Skeletal muscle tissue (tissue), 4 donors: ENCODE results near the gene RNF125. TPM values are rescaled to one million over a fixed set of nuclear protein-coding genes. Genes with fewer than 3 reads are reported as not detected.

Source experiments
- H3K27ac ChIP-seq: one replicate; pipeline ENCODE4 v1.7.0; 2013; ENCODE audit warnings: mild to moderate bottlenecking, low read depth, low read length, inconsistent platforms
- H3K27me3 ChIP-seq, 3 donors: one replicate each; pipeline ENCODE4 v1.7.0; 2013; ENCODE audit warnings: low read length in 3 of 3; ENCODE audit not compliant: control insufficient read depth in 3 of 3, insufficient read depth in 3 of 3
- H3K36me3 ChIP-seq, 3 donors: one replicate each; pipeline ENCODE4 v1.7.0; 2013; ENCODE audit warnings: low read length in 3 of 3; ENCODE audit not compliant: control insufficient read depth in 3 of 3, insufficient read depth in 3 of 3
- H3K4me1 ChIP-seq, 3 donors: one replicate each; pipeline ENCODE4 v1.7.0; 2013; ENCODE audit warnings: low read length in 3 of 3, mild to moderate bottlenecking in 3 of 3; ENCODE audit not compliant: control insufficient read depth in 3 of 3, insufficient read depth in 3 of 3
- H3K4me3 ChIP-seq, 3 donors: one replicate each; pipeline ENCODE4 v1.7.0; 2013; ENCODE audit warnings: low read length in 3 of 3
- H3K9ac ChIP-seq, 3 donors: one replicate each; pipeline ENCODE4 v1.7.0; 2013; ENCODE audit warnings: low read length in 3 of 3, mild to moderate bottlenecking in 3 of 3, moderate library complexity in 2 of 3, low read depth in 1 of 3
- H3K9me3 ChIP-seq, 3 donors: one replicate each; pipeline ENCODE4 v1.7.0; 2013; ENCODE audit warnings: low read length in 3 of 3; ENCODE audit not compliant: control insufficient read depth in 3 of 3
- total RNA-seq: library from RNA; depleted of rRNA; stranded (reverse); fragments of >200 nt; gene quantifications from one replicate; pipeline ENCODE4 v1.2.3, GENCODE V29; 2014
- donor health status: Osteomylitis.

RNF125 gene
- total RNA-seq, 1 donor from 2014 or later = 9.4 TPM

DNA sequence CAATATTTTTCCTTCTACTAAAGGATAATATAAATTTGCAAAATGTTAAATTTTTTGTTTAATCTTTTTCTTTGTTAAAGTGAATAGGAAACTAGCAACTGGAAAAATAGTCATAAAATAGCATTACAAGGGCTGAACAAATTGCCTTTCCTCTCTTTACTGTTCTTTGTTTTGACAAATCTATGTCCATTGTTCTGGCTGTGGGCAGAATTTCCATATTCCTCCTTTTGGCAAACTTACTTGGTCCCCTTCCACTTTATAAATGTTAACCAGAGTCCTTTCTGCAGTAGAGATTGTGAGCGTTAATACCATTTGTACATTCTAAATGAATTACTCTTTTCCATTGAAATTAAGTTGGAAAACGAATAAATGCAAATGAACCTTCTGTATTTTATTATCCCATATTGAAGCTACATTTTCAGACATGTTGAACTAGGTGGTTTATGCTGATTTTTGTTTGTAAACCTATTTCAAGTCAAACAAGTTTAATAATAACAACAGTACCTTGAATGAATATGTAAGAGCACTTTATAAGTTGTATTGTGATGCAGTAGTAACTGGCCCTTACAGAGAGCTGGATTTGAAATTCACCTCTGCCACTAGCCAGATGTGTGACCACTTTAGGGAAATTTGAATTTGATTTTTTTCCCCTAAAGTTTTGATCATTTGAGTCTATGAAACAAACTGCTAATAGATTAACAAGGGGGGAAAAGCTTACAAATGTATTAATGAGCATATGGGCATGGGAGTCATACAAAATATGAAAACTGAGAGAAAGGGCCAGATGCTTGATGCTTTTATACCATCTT is 3.3 kb downstream of the RNF125 start:
- peaks cover 0 to 10% (median 0%) of the 10 kb centered on the region in 3 donors for H3K27me3 ChIP-seq
- no peaks in the 10 kb centered on the region for H3K36me3 ChIP-seq
- no peaks in the 10 kb centered on the region for H3K9me3 ChIP-seq
- no peak overlapping the region for H3K9ac ChIP-seq
- no peak overlapping the region for H3K27ac ChIP-seq
- peaks cover 6 to 16% (median 9%) of the 10 kb centered on the region in 3 donors for H3K4me1 ChIP-seq
- no peak overlapping the region for H3K4me3 ChIP-seq

DNA sequence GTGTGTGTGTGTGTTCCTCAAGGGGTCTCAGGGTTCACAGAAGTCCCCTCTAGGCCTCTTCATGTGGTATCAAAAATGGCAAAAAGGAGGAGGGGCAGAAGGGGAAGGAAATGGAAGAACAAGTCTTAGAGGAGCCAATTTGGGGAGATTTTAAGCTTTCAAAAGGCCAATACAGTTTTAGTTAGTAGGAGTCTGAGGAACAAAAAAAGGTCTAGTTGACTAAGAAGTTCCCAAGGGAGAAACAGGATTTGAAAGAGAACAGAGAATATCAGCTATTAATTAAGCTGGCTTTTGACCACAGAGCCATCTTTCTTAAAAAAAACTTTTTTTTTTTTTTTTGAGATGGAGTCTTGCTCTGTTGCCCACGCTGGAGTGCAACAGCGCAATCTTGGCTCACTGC is 7.1 kb downstream of the RNF125 start:
- Histone ChIP-seq H3K27ac (no peak overlapping the region), H3K4me1 (no peaks in the 10 kb centered on the region)

DNA sequence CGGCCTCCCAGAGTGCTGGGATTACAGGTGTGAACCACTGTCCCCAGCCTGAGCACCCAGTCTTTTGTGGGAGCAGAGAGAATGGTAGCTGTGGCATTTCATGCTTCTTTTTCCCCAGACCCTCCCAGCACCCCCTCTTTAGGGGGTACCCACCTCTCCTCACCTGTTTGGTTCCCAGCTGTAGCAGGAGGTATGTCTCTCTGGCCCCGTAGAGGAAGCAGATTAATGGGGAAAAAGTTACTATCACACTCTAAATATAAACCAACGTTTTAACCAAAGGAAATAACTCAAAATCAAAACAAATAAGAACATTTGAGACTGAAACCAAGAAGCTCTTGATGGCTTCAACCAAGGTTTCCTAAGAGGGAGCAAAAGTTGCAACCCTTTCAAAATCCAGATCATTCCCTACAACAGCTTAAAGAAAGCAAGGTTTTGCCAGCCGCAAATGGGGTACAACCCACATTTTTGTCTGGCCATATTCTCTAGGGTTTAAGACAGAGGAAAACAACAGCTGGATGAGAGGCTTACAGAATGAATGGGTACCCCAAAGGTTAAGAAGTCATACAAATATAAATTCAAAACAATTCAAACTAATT is 8.0 kb downstream of the RNF125 start:
- H3K9ac ChIP-seq = no peak overlapping the region
- H3K9me3 ChIP-seq = no peaks in the 10 kb centered on the region
- H3K4me1 ChIP-seq = no peaks in the 10 kb centered on the region
- no peaks in the 10 kb centered on the region for H3K27me3 ChIP-seq
- no peak overlapping the region for H3K27ac ChIP-seq
- no peak overlapping the region for H3K4me3 ChIP-seq
- H3K36me3 ChIP-seq = no peaks in the 10 kb centered on the region

More for the DNA sequence above, 7.1 kb downstream of the RNF125 start:
- H3K9me3 ChIP-seq = no peaks in the 10 kb centered on the region
- H3K27me3 ChIP-seq = no peaks in the 10 kb centered on the region
- H3K36me3 ChIP-seq = no peaks in the 10 kb centered on the region
- no peak overlapping the region for H3K4me3 ChIP-seq
- no peak overlapping the region for H3K9ac ChIP-seq

DNA sequence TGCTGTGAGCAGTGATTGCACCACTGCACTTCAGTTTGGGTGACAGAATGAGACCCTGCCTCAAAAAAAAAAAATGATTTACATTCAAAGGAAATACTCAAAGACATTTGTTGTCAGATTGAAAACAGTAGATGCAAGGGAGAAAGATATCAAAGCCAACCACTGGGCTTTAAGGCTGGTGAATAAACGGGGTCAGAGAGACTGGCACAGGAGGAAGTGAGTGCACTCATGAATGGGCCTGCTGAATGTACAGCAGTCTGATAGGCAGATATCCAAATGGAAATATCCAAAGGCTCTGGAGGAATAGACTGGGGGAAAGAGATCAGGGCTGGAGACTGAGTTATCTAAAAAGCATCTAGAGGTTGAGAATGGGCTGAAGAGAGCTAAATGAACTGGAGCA is 10.9 kb downstream of the RNF125 start:
- H3K27me3 ChIP-seq = peaks cover 0 to 2% (median 0%) of the 10 kb centered on the region in 3 donors

DNA sequence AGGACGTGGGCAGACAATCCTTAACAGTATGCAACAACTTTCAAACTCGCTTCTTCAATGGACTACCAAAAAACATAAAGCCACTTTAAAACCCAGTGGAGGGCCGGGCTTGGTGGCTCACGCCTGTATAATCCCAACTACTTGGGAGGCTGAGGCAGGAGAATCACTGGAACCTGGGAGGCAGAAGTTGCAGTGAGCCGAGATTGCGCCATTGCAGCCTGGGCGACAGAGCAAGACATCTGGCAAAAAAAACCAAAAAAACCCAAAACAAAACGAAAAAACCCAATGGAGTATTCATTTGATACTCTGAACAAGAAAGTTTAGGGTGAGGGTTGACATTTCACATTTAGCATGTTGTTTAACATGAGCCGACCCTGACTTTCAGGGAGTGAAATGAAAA is 14.0 kb downstream of the RNF125 start:
- H3K27me3 ChIP-seq = peaks cover 0 to 2% (median 0%) of the 10 kb centered on the region in 3 donors
- no peak overlapping the region for H3K4me3 ChIP-seq
- no peak overlapping the region for H3K9ac ChIP-seq
- H3K27ac ChIP-seq = no peak overlapping the region
- H3K36me3 ChIP-seq = peaks cover 0 to 2% (median 0%) of the 10 kb centered on the region in 3 donors
- no peaks in the 10 kb centered on the region for H3K4me1 ChIP-seq
- no peaks in the 10 kb centered on the region for H3K9me3 ChIP-seq

More for the DNA sequence above, 10.9 kb downstream of the RNF125 start:
- no peaks in the 10 kb centered on the region for H3K9me3 ChIP-seq
- no peaks in the 10 kb centered on the region for H3K4me1 ChIP-seq
- H3K4me3 ChIP-seq = no peak overlapping the region
- H3K27ac ChIP-seq = no peak overlapping the region
- H3K9ac ChIP-seq = no peak overlapping the region
- no peaks in the 10 kb centered on the region for H3K36me3 ChIP-seq

DNA sequence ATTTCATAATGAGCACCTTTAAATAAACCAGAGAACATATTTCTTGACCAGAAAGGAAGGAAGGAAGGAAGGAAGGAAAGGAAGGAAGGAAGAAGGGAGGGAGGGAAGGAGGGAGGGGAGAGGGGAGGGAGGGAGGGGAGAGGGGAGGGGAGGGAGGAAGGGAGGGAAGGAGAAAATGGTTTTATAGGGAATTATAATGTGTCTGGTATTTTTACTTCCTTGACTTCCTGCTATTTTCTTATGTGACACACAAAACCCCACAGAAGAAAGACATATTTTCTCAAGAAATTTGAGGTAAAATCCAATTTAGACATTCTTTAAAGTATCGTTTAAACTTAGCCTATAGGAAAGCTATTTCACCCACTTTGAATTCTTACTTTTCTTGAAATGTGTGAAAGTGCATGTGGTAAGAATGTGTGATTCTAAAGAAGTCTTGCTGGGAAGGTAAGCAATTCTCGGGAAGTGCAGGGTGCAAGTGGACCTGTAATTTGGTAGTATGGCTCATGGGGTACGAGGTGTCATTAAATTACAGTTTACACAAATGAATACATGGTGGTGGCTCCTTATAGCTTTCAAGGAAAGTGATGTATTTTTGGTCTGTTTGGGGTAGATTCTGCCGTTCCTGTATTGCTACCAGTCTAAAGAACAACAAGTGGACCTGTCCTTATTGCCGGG is 18.0 kb downstream of the RNF125 start:
- Histone ChIP-seq H3K9me3 (no peaks in the 10 kb centered on the region), H3K27me3 (peaks cover 0 to 2% (median 0%) of the 10 kb centered on the region in 3 donors), H3K9ac (no peak overlapping the region), H3K4me3 (no peak overlapping the region), H3K27ac (no peak overlapping the region), H3K4me1 (no peaks in the 10 kb centered on the region), H3K36me3 (peaks cover 0 to 7% (median 0%) of the 10 kb centered on the region in 3 donors)

DNA sequence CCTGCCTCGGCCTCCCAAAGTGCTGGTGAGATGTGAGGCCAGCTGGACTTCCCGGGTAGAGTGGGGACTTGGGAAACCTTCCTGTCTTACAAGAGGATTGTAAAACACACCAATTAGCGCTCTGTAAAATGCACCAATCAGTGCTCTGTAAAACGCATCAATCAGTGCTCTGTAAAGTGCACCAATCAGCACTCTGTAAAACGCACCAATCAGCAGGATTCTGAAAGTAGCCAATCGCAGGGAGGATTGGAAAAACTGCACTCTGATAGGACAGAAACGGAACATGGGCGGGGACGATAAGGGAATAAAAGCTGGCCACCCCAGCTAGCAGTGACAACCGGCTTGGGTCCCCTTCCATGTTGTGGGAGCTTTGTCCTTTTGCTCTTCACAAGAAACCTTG is 19.0 kb downstream of the RNF125 start:
- Histone ChIP-seq H3K27ac (no peak overlapping the region), H3K27me3 (peaks cover 0 to 2% (median 0%) of the 10 kb centered on the region in 3 donors), H3K36me3 (peaks cover 0 to 7% (median 0%) of the 10 kb centered on the region in 3 donors), H3K4me3 (no peak overlapping the region), H3K9me3 (no peaks in the 10 kb centered on the region), H3K9ac (no peak overlapping the region), H3K4me1 (no peaks in the 10 kb centered on the region)

DNA sequence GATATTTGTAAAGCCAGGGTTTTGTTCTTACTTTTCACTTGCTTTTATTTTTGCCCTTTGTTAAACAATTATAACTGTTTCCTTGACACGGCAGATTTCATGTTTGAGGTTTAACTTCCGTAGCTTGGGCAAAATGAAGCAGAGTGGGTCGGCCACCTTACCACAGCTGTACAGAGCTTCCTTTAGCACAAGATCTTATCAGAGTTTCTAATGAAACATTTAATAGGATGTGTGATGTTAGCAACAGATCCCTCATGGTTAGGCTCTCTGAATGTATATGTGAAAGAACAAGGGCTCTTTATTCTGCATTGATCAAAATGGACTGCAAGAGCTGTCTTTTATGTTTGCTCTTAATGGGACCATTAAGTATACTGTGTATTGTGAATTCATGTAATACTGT is 22.3 kb downstream of the RNF125 start:
- Histone ChIP-seq H3K27me3 (no peaks in the 10 kb centered on the region), H3K4me1 (no peaks in the 10 kb centered on the region), H3K9ac (no peak overlapping the region), H3K9me3 (no peaks in the 10 kb centered on the region), H3K36me3 (peaks cover 0 to 7% (median 0%) of the 10 kb centered on the region in 3 donors), H3K27ac (no peak overlapping the region), H3K4me3 (no peak overlapping the region)

DNA sequence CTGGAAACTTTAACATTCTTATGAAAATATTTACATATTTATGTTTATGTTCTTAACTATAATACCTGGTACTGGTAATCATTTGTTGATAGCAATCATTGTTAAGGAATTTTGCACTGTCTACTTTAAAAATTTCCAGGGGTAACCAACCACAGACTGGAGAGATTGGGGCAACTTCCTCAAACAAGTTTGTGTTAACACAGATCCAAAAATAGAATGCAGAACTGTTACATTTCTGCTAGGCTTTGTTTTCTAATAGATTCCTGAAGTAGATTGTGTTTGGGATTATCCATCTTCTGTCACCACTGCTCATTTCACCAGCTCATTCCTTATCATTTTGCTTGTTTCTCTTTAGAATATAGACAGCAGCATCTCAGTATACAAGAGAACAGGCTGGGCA is 23.7 kb downstream of the RNF125 start:
- Histone ChIP-seq H3K27me3 (no peaks in the 10 kb centered on the region), H3K9me3 (no peaks in the 10 kb centered on the region), H3K9ac (no peak overlapping the region), H3K4me3 (no peak overlapping the region), H3K36me3 (peaks cover 0 to 7% (median 0%) of the 10 kb centered on the region in 3 donors), H3K27ac (no peak overlapping the region), H3K4me1 (no peaks in the 10 kb centered on the region)
